NCI-H2107 treated with DMSO at 0.1 percent for 48 hours (cell line): Measurements from ENCODE around the gene CAMSAP3.
"Not testable (repeated sequence)": the region's sequence is repeated elsewhere in the genome, so short reads cannot be mapped to it uniquely, and the experiment has no call there.

Experiments used
- DNase-seq: peaks from one replicate; lab custom pipeline; 2025; ENCODE audit not compliant: unreplicated experiment; lab: John Stamatoyannopoulos, UW

The CAMSAP3 gene

GRCh38 chr19:7570761-7571160 is 24.9 kb upstream of the CAMSAP3 start:
- no peak for DNase-seq

DNA sequence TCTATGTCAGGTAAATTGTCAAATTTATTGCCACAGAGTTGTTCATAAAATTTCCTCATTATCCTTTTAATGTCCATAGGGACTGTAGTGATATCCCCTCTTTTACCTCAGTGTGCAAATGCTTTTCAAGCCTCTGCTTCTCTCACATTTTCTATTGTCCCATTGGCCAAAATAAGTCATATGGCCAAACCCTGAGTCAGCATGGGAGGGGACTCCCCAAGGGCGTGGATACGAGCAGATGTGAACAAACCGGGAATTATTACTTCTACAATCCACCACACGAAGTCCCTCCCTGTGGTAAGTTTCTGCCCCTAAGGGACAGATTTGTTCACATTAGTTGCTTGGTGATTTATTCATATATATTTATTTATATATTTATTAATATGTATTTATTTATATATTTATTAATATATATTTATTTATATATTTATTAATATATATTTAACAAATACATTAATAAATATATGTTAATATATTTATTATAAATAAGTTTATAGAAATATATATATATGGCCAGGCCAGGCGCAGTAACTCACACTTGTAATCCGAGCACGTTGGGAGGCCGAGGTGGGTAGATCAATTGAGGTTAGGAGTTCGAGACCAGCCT is 20.1 kb upstream of the CAMSAP3 start:
- DNase-seq = no peak

DNA sequence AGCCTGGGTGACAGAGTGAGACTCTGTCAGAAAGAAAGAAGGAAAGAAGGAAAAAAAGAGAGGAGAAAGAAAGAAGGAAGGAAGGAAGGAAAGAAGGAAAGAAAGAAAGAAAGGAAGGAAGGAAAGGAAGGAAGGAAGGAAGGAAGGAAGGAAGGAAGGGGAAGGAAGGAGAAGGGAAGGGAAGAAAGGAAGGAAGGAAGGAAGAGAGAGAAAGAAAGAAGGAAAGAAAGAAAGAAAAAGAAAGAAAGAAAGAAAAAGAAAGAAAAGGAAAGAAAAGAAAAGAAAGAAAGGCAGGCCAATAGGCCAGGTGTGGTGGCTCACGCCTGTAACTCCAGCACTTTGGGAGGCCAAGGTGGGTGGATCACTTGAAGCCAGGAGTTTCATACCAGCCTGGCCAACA is 18.2 kb upstream of the CAMSAP3 start:
- not testable (repeated sequence) for DNase-seq

DNA sequence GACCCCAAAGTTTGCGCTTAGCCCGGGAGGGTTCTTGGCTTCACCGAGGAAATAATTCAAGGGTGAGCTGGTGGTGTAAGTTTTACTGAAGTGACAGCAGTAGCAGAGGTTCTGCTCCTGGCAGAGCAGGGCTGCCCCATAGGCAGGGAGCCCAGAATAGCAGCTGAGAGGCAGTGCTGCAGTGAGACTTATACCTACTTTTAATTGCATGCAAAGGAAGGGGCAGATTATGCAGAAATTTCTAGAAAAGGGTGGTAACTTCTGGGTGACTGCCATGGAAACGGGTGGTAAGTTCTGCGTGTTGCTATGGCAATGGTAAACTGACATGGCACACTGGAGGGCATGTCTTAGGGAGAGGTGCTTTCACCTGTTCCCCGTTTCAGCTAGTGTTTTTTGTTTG is 17.5 kb upstream of the CAMSAP3 start:
- no peak for DNase-seq

DNA sequence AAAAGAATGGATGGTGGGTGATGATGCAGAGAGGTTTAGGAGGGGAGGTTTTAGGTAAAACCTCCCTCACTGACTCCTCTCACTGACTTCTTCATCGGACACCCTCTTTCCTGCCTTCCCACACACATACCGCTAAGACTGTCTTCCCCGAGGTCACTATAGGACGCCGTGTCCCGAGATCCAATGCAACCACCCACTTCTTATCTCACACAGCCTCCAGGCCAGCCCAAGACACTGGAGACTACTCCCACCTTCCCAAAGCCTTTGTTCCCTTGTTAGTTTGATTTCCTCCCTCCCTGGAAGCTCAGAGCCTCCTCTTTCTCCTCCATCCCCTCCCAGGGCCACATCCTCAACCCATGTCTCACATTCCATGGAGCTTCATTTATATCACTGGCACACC is 16.5 kb upstream of the CAMSAP3 start:
- DNase-seq = no peak

- no peak for DNase-seq
Observed at GRCh38 chr19:7582446-7582845, 13.2 kb upstream of the CAMSAP3 start.

DNA sequence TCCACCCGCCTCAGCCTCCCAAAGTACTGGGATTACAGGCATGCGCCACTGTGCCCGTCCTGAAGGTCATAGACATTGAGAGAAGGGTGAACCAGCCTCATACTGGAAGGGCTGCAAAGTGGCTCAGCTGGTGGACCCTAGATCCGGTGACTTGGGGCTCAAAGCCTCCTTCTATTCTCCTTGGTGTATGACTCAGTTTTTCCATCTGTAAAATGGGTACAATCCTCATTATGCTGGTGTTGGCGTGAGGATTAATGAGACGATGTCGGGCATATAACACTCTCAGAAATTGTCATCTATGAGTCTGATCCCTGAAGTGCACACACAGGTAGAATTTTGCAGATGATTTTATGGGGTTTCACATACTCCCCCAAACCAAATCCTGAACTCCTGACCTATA is 5.8 kb upstream of the CAMSAP3 start:
- DNase-seq = no peak

- no peak for DNase-seq
Observed at GRCh38 chr19:7590256-7590655, 5.4 kb upstream of the CAMSAP3 start.

DNA sequence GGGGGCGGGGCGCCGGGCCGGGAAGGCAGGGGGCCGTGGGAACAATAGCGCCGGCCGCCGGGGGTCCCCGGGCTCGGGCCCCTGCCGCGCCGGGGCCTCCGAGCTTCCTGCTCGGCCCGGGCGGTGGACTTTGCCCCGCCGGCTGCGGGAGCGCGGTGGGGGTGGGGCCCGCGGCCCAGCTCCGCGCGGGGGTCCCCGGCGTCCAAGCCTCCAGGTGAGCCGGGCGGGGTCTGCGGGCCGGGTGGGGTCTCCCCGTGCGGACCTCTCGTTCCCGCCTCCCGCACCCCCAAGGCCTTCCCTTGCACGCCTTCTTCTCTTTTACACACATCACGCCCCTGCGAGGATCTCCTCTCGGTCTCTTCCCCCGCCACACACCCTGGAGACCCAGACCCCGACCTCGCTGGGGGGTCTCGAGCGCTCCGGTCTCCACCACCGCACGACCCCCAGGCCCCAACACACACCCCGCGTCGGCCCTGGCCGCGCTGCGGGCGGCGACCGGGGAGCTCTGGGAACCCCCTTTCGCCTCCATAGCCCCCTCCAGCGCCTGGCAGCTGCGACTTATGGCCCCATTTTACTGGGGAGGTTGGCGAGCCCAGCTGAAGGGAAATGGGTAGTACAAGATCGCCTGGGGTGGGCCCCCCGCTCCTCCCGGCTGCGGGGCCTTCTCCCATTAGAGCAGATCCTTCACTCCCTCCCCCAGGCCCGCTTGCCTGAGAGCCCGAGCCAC is 711 bp downstream of the CAMSAP3 start:
- no peak for DNase-seq

DNA sequence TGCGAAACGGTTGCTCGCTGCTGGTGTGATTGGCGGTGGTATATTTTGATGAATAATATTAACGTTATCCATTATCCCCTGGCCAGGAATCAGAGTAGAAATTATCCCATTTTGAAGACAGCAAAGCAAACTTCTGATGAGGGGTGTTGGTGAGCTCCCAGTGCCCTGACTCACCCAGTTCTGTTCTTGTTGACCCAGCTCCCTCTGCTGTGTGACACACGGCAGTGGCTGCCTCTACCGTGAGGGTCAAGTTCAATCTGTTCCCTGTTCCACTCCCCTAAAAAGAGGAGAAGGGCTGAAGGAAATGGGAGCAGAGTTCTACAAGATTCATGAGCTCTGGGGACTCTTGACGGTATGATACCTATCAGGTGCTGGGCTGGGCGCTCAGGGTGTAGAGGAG is 2.0 kb downstream of the CAMSAP3 start:
- no peak for DNase-seq

- no peak for DNase-seq
Observed at GRCh38 chr19:7598180-7598579, 2.5 kb downstream of the CAMSAP3 start.

DNA sequence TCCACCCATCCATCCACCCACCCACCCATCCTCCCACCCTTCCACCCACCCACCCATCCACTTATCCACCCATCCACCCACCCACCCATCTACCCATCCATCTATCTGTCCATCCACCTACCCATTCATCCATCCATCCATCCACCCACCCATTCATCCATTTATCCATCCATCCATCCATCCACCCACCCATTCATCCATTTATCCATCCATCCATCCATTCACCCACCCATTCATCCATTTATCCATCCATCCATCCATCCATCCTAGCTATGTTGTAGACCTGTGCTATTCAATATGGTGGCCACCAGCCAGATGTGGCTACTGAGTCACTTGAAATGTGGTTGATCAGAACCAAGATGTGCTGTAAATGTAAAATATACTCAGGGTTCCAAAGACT is 5.1 kb downstream of the CAMSAP3 start:
- DNase-seq = no peak

GRCh38 chr19:7602240-7602934 is 6.7 kb downstream of the CAMSAP3 start:
- DNase-seq = no peak

DNA sequence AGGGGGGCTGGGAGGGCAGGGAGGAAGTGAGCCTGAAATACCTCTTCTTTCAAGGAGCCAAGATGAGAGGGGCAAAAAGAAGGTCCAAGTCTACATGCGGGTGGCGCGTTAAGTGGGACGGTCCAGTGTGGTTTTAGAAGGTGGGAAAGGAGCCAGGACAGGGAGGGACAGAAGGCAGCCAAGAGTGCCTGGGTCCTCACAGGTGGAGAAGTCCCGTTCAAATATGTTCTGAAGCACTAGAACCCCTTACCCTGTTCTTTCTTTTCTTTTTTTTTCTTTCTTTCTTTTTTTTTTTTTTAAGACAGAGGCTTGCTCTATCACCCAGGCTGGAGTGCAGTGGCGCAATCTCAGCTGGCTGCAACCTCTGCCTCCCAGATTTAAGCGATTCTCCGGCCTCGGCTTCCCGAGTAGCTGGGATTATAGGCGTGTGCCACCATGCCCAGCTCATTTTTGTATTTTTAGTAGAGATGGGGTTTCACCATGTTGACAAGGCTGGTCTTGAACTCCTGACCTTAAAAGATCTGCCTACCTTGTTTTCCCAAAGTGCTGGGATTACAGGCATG is 7.4 kb downstream of the CAMSAP3 start:
- no peak for DNase-seq

- no peak for DNase-seq
Observed at GRCh38 chr19:7603919-7604318, 8.3 kb downstream of the CAMSAP3 start.

GRCh38 chr19:7605490-7606222 is 10.0 kb downstream of the CAMSAP3 start:
- DNase-seq = no peak

DNA sequence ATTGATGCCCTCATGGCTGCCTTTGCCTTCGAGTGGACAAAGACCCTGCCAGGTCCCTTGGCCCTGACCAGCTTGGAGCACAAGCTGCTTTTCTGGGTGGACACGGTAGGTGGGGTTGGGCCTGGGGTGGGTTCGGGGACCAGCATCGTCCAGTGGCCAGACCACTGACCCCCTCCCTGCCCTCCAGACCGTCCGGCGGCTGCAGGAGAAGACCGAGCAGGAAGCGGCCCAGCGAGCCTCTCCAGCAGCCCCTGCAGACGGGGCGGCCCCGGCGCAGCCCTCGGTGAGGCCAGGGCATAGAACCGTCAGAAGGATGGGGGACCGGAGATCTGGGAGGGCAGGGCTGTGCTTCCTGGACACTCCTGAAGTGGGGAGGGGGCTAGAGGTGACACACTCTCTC is 10.6 kb downstream of the CAMSAP3 start:
- no peak for DNase-seq

DNA sequence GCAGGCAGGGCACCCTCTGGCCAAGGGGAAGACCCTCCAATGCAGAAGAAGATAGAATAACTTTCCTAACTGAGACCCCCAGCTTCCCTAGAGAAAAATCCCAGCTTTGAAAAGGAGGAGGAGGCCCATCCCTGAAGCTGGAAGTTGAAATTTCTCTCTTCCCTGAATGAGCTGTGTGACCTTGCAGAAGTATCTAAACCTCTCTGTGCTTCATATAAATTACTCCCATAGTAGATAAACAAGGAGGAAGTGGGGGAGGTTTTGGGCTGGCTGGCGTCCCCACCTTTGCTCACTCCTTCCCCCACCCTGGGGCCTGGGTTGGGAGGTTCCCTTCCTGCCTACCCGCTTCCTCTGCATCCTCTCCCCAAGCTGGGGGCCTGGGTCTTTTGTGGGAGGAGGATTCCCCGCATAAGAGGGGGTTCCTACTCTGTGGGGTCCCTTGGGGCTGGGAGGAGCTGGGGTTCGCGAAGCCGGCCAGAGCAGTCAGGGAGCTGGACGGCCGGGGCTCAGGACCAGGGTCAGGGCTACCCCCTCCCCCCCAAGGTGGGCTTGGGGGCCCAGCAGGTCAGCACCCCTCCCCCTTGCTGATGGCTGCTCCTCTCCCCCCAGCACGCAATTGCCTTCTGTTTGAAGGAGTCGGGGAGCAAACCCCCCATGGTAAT is 11.7 kb downstream of the CAMSAP3 start:
- no peak for DNase-seq

DNA sequence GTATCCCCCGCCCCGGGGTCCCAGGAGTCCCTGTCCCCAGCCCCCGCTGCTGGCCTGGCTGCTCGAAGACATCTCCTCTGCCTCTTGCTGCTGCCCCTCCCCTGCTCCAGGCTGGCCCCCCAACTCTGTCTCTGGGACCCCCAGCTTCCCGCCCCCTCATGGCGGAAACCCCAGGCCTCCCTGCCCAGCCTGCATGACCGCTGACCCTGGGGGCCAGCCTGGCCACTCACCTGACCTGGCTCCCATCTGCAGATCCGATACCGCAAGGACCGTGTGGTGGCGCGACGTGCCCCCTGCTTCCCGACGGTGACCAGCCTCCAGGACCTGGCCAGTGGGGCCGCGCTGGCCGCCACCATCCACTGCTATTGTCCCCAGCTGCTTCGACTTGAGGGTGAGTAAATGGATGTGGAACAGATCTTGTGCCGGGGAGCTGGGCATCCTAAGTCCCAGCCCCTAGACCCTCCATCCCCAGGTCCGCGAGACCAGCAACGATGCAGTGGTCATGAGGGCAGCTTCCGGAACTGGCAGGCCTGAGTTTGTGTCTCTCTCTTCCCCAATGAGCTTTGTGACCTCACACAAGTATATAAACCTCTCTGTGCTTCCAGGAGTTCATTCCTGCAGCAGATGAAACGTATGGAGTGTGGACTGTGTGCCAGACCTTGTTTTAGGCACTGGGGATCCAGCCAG is 12.4 kb downstream of the CAMSAP3 start:
- DNase-seq = no peak

GRCh38 chr19:7610491-7611240 is 15.0 kb downstream of the CAMSAP3 start:
- no peak for DNase-seq
